Iris pigment epithelial cell (primary cell): ENCODE measurements around the gene ZNRF3.
"Not testable (repeated sequence)": the region's sequence is repeated elsewhere in the genome, so short reads cannot be mapped to it uniquely, and the experiment has no call there.

Source experiments
- DNase-seq: peaks from one replicate; pipeline ENCODE4 v3.0.0-alpha.2; 2011; ENCODE audit warnings: low read depth

The ZNRF3 gene

GRCh38 chr22:28884747-28885350, 1.5 kb downstream of the ZNRF3 start:
- DNase-seq: no peak

GRCh38 chr22:28885939-28886338, 2.6 kb downstream of the ZNRF3 start:
- DNase-seq: no peak

GRCh38 chr22:28886679-28887078, 3.3 kb downstream of the ZNRF3 start:
- DNase-seq: not testable (repeated sequence)

- no peak for DNase-seq
These were observed 4.5 kb downstream of the ZNRF3 start for GRCh38 chr22:28887725-28888459.

GRCh38 chr22:28889478-28890024, 6.2 kb downstream of the ZNRF3 start:
- no peak for DNase-seq

GRCh38 chr22:28891156-28891733, 7.9 kb downstream of the ZNRF3 start:
- DNase-seq: no peak

GRCh38 chr22:28892175-28892731, 8.9 kb downstream of the ZNRF3 start:
- no peak for DNase-seq

GRCh38 chr22:28893810-28894209, 10.4 kb downstream of the ZNRF3 start:
- no peak for DNase-seq

GRCh38 chr22:28894334-28894733, 11.0 kb downstream of the ZNRF3 start:
- DNase-seq: no peak

- DNase-seq: no peak
These were observed 11.4 kb downstream of the ZNRF3 start for GRCh38 chr22:28894807-28895206.

GRCh38 chr22:28896611-28897010, 13.2 kb downstream of the ZNRF3 start:
- no peak for DNase-seq

- no peak for DNase-seq
These were observed 14.9 kb downstream of the ZNRF3 start for GRCh38 chr22:28898233-28898629.

GRCh38 chr22:28899199-28899853, 16.0 kb downstream of the ZNRF3 start:
- DNase-seq: no peak

- no peak for DNase-seq
These were observed 17.1 kb downstream of the ZNRF3 start for GRCh38 chr22:28900379-28900925.

GRCh38 chr22:28902490-28902889, 19.1 kb downstream of the ZNRF3 start:
- no peak for DNase-seq

GRCh38 chr22:28903080-28903479, 19.7 kb downstream of the ZNRF3 start:
- DNase-seq: no peak

- DNase-seq: no peak
These were observed 20.4 kb downstream of the ZNRF3 start for GRCh38 chr22:28903729-28904128.

GRCh38 chr22:28904211-28904896, 21.0 kb downstream of the ZNRF3 start:
- DNase-seq: peak; percentile 63

- DNase-seq: no peak
These were observed 22.0 kb downstream of the ZNRF3 start for GRCh38 chr22:28905256-28905832.

GRCh38 chr22:28906312-28906711, 22.9 kb downstream of the ZNRF3 start:
- no peak for DNase-seq
